Activated CD8-positive, alpha-beta memory T cell treated with anti-CD3 and anti-CD28 coated beads, Interleukin-2, amount 50 U/mL, for 48 hours (primary cell): ENCODE data around the gene EPB41L4A.
"Not testable (repeated sequence)": the region's sequence is repeated elsewhere in the genome, so short reads cannot be mapped to it uniquely, and the experiment has no call there.

Source experiments
- DNase-seq: peaks from one replicate; pipeline ENCODE4 v3.0.0-alpha.2; 2020

Gene EPB41L4A

DNA sequence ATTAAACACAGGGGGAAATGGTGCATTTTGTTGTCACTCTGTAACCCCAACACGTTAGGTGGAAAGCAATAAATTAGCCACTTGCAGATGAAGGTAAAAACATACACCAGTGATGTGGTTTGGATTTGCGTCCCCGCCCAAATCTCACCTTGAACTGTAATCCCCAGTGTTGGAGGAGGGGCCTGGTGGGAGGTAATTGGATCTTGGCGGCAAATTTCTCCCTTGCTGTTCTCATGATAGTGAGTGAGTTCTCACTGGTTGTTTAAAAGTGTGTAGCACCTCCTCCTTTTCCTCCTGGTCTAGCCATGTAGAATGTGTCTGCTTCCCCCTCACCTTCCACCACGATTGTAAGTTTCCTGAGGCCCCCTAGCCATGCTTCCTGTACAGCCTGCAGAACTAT is 17.2 kb downstream of the EPB41L4A start:
- no peak for DNase-seq

DNA sequence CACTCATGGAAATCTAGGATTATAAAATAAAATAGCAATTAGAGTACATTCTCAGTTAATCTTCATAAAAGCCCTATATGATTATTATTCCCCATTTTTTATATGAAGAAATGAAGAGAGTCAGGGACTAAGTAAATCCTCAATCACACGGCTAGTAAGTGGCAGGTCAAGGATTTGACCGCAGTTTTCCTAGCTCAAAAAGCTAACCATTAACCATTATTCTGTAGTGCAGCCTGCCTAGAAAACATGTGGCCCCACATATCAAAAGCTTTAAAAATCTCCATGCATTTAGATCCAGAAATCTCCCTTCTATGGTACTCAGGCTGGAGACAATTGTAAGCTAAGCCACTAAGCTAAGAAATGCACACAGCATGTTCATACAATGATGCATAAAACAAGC is 21.4 kb downstream of the EPB41L4A start:
- no peak for DNase-seq

DNA sequence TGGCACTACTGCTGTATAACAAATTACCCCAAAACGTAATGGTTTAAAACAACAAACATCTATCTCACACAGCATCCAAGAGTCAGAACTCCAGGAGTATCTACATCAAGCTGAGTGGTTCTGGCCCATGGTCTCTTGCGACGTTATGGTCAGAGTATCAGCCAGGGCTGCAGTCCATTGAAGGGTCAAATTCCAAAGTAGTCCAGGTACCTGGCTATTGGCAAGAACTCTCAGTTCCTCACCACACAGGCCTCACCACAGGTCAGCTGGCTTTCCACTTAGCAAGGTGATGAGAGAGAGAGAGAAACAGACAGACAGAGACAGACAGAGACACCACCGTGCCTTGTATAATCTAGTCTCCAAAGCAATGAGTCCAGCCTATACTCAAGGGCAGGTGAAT is 22.6 kb downstream of the EPB41L4A start:
- DNase-seq = no peak

DNA sequence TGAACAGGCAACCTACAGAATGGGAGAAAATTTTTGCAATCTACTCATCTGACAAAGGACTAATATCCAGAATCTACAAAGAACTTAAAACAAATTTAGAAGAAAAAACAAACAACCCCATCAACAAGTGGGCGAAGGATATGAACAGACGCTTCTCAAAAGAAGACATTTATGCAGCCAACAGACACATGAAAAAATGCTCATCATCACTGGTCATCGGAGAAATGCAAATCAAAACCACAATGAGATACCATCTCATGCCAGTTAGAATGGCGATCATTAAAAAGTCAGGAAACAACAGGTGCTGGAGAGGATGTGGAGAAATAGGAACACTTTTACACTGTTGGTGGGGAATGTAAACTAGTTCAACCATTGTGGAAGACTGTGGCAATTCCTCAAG is 23.8 kb downstream of the EPB41L4A start:
- not testable (repeated sequence) for DNase-seq

DNA sequence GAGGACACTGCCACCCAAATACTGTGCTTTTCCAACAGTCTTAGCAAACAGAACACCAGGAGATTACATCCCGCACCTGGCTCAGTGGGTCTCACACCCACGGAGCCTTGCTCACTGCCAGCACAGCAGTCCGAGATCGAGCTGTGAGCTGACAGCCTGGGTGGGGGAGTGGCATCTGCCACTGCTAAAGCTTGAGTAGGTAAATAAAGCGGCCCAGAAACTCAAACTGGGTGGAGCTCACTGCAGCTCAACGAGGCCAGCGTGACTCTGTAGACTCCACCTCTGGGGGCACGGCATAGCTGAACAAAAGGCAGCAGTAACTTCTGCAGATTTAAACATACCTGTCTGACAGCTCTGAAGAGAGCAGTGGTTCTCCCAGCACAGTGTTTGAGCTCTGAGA is 28.8 kb downstream of the EPB41L4A start:
- no peak for DNase-seq

DNA sequence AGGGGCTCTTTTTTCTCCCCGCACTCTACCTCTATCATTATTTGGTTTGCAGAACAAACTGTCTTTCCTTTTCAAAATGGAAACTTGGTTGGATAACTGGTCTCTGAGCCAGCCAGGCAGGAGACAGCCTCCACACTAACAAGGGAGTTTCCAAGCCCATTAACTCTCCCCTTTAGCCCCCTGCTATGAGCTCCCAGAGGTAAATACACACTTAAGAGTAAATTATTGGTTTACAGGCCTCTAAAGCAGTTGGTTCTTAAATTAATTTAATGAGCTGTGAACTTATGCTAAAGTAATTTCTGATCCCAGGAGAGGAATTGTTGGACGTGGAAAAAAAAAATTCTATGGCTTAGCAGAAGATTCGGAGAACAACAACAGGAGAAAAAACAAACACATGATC is 30.3 kb downstream of the EPB41L4A start:
- no peak for DNase-seq

DNA sequence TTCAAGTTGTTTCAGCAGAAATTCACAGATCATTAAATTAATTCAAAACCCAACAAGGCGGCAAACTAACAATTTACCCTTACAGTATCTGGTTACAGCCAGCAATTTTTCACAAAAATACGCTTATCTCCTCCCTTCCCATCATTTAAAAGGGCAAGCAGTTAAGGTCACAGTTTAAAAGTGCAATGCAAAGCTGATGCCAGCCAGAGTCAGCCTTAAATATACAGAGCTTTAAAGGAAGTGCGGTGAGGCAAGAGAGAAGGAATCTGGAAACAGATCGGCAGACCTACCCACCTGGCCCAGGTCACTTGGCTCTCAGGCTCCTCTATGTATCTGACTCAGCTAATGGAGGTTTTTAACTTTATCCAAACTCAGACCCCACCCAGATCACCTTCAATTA is 31.0 kb downstream of the EPB41L4A start:
- no peak for DNase-seq

DNA sequence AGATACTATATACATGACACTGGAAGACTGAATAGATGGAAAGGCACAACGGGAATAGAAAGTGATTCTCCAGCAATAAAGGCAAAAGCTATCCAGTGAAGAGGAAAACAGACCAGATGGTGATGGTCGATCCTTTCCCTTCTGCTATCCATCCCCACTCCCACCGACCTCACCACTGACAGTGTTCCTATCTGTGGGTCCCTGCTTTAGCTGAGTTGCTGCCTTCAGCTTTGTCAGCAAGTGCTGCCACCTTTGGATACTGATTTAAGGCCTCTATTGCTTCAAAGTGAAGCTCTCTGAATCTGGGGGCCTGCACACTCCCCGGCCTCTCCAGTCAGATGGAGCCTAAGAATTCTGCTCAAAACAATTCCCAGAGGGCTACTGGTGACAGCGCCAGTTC is 32.3 kb downstream of the EPB41L4A start:
- no peak for DNase-seq

DNA sequence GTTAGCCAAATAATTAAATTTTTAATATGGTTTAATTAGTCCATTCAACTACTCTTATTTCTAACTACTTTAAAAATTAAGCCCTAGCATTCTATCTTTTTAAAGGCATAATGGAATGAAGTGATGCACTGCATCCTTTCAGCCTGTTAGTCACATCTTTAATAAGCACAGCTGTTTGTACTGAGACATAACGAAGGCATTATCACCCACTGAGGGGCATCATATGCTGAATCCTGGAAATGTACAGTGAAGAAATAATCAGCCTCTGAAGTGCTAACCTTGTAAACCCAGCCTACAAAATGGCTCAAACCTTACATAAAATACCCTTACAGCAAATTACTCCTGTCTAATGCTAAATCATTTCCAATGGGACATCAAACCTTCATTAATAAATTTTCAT is 33.1 kb downstream of the EPB41L4A start:
- DNase-seq = no peak

DNA sequence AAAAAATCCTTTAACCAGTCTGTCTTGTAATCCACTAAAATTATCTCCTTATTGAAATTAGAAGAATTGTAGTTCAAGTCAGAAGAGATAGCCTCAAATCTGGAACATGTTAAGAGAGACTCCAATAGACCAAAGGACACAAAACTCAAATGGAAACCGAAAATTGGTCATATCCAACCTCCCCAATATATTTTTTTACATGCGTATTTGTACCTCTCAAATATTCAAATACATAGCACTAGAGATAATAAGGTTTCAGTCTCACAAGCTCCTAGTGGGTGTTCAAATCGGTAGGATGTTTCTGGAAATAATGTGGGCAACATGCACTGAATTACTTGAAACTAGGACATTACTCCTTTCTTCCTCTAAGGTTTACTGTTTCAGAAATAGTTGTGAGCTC is 33.5 kb downstream of the EPB41L4A start:
- DNase-seq = no peak

DNA sequence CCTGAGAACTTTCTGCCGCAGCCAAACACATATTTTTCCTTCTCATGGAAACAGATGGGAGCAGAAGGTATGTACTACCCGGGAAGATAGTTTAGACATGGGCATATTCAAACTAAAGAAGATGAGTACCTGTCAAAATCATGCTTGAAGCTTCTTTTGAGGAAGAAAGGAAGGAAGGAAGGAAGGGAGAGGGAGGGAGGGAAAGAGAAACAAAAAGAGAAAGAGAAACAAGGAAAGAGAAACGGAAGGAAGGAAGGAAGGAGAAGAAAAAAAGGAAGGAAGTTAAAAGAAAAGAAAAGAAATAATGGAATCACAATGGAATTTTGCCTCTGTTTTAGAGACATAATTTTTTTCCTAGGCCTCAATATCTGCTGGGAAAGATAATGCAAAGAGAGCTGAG is 34.6 kb downstream of the EPB41L4A start:
- no peak for DNase-seq

DNA sequence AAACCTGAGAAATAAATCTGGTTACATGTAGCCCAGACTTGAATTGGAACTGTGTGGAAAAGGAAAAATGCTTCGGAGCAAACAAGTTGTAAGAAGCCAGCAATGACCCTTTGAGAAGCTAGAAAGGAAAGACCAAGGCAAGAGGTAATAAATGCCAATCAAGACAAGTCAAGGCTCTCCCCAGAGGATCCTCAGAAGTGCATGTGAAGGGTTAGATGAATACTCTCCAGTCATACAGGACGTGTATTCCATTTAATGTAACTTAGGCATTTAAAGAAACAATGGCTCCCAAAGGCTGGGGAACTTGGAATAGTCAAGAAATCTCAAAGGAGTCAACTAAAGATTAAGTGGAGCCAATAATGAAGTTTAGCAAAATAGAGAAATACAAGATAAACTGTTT is 36.2 kb downstream of the EPB41L4A start:
- no peak for DNase-seq

DNA sequence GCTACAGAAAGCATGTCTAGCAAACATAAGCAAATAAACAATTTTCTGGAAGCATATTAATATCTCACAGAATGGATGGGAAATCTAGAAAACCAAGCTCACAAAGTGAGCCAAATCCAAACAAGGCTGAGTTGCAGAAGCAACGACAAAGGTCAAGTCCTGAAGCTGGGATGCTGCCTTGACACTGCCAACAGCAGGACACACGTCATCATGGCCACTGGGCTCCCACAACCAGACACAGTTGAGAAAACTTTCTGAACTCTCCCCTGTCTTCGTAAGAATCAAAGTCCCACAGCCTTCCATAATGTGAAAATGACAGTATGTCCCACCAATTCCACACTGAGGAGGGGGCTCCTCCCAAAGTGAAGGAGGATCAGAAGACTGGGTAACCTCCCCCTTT is 37.6 kb downstream of the EPB41L4A start:
- no peak for DNase-seq

DNA sequence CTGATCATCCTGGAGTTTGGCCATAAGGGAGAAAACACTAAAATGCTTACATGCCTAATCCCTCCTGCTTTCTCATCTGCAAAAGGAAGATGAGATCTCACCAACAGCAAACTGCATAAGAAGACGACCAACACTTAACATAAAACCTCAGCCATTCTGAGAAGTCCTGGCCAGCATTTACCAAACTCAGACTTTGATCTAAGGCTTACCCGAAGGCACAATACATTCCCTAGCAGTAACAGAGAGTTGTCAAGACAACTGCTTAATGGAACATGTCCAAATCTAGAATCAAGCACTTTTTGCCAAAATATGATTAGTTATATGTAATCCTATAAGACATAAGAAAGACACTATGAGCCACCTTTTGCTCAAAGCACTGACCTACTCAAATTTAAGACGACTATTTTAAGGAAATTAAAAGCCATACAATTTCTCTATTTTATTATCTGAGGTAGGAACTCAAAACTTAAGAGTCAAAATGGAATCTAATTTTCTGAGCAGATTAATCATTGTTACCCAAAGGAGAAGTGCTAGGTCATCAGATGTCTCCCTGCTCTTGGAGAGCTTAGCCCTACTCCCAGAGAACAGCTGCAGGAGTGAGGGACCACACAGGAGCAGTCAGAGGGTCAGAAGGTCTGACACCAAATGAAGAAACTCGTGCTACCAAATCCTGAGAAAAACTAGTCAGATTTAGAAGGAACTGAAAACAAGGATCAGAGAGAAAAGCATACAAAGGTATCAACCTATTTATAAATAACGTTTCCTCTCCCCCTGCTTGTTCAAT is 39.3 kb downstream of the EPB41L4A start:
- DNase-seq = no peak

DNA sequence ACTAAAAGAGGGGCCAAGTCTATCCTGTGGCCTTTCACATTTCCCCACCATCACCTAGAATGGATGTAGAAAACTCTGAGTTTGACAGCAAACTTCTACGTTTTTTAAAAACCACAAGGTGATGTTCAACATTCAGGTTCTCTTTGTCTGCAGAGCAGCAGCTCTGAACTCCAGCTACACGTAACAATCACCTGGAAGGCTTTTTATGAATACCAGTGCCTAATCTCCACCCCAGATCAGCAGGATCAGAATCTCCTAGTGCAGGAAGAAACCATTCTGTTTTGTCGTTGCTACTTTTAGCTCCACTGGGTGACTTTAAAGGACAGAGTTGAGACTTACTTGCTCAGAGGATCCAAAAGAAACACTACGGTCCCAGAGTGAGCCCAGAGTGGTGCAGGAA is 44.3 kb downstream of the EPB41L4A start:
- DNase-seq = no peak

DNA sequence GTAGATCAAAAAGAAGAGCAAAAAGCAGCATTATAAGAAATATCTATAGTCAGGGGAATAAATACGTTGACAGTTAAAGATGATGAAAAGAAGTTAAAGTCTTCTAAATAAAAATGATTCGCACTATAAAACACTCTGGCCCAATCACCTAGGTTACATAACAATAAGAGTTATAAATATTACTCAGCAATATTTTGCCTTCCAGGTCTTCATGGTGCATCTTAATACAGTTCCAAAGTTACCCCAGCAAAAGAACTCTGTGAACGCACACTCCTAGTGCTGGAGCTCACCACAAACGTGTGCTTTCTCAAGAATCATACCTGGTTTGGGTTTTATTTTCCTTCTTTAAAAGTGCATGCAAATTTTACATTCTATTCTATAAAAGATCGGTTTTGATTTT is 44.7 kb downstream of the EPB41L4A start:
- DNase-seq = no peak

DNA sequence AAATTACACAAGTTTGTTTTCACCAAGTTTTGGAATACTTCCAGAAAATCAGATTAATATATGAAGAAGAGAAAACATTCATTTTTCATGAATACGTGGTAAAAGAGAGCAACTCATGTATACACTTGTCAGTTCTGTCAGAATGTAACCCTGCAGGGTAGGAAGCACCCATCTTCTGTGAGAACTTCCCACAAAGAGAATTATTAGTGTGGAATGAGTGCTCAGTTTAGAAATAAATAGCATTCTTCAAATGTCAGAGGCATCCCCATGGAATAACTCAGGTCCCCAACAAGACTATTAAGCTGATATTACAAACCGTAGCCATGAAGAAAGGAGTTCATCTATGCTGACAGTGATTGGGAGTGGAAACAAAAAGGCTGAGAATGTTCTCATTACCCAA is 45.2 kb downstream of the EPB41L4A start:
- DNase-seq = no peak

DNA sequence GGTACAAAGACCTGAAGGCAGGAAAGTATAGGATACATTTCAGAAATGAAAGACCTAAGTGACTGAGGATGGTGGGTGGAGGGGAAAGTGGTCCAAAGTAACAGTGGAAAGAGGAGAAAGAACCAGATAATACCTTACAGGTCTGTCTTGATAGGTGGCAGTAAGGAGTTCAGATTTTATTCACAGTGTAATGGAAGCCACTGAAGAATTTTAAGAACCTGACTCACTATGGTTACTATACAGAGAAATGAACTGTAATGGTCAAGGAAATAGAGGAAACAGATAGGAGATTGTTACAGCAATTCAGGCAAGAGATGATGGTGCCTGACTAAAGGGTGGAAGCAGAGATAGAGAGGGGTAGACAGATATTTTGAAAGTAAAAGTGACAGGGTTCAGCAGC is 46.5 kb downstream of the EPB41L4A start:
- DNase-seq = no peak

DNA sequence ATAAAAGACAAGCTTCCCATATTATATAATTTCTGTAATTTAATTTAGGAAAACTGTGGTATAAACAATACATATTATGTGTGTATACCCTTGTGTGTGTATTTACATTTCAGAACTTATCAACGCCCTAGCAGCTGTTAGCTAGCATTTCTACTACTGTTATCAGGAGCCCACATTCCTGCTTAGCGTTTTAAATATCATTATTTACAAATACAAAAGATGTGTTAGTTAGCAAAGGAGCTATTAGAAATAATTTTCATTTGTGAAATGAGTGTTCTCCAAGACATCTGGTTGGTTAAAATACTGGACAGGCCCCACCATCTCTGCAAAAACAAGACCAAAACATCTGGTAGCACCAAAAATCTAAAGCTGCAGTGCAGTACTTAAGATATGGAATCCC is 48.0 kb downstream of the EPB41L4A start:
- DNase-seq = no peak

DNA sequence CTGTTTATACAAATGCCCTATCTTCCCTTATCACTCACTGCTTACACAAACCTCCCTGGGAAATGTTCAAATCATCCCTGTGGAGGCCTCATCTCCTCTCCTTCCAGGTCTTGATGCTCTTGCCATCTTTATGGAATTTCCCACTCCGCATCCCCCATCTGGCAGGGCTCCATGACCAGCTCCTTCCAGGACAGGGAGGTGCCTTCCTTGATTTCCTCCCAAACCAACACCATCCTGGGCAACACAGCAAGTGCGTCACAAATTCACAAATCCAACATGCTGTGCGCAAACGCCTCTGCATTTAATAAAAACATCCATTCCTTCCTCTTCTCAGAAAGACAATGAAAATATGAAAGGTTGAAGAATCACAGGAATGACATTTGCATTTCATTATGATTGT is 51.7 kb downstream of the EPB41L4A start:
- no peak for DNase-seq

DNA sequence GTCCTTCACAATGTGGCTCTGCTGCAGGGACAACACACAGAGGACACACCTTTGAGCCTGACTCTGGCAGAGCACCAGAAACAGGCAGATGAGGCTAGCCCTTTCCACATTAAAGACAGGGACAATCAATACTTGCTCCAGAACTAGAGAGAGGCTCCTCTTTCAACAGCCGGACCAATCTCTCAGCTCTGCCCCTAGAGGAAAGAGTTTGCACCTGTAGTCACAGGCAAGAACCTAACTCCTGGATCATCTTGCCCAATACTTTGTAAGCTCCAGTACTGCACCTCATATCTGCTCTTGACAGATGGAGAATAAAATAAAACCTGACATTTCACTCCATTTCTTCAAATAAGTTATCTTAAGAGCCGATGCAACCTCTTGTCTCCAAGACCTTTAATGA is 52.1 kb downstream of the EPB41L4A start:
- no peak for DNase-seq

DNA sequence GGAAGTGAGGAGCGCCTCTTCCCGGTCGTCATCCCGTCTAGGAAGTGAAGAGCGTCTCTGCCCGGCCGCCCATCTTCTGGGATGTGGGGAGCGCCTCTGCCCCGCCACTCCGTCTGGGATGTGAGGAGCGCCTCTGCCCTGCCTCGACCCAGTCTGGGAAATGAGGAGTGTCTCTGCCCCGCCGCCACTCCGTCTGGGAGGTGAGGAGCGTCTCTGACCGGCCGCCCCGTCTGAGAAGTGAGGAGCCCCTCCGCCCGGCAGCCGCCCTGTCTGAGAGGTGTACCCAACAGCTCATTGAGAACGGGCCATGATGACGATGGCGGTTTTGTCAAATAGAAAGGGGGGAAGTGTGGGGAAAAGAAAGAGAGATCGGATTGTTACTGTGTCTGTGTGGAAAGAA is 58.3 kb downstream of the EPB41L4A start:
- not testable (repeated sequence) for DNase-seq

DNA sequence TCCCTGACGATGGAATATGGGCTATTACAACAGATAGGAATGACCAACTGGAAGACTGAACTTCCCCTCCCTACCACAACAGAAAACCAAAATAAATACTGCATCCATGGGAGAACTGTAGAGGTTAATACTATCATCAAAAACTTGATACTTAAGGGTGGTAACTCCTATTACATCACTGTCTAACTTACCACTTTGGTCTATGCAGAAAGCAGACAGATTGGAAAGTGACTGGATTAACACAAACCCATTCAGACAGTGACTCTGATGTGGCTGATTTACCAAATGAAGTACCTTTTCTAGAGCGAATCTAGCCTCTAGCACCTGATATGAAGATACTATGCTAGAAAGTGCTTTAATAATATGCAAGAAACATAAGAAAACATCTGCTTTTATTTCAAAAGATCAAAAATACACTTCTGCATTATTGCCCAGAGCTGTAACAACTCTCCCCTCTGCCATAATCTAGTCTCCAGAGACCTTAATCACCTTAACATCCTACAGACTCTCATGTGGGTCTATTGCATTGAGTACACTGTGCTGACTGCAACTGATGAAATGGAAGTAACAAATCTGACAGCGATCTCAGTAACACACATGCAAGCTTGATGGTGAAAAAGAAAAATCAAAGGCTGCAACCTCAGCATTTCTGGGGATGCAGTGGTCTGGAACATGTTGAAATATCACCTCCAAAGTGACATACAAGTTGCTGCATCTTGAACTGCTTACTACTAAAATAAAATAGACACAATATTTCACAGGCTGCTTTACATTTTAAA is 62.7 kb downstream of the EPB41L4A start:
- DNase-seq = no peak

DNA sequence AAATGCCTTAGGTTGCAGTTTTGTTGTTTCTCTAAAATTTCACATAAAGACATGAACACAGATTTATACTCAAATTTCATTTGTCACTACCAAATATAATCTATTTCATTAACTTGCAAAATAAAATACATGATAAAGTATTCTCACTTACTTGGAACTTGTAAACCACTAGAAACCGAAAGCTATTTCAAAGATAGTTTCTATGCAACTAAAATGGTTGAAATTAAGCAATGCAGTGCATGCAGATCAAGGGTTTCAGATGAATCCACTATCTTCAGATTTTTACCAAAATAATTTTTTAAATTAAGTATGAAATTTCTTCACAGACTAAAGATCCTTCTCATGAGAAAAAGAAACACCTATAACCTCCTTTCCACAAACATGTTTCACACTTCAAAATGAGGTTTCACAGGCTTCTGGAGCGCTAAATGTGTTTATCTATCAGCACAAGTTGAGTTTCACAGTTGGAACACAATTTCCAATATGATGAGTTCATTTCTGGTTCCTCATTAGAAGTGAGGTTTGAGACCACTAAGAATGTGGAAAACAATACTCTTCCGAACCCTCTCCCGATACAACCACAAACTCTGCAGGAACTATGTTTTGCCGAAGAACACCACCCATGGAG is 63.9 kb downstream of the EPB41L4A start:
- DNase-seq = no peak
